Neural crest cell (in vitro differentiated cells): ENCODE measurements around the gene TARS3. TPM values are rescaled to one million over a fixed set of nuclear protein-coding genes. Genes with fewer than 3 reads are reported as not detected.
"Not testable (repeated sequence)": the region's sequence is repeated elsewhere in the genome, so short reads cannot be mapped to it uniquely, and the experiment has no call there.

Source experiments
- DNase-seq: peaks from one replicate; pipeline ENCODE4 v3.0.0; 2021; ENCODE audit warnings: low read depth, mixed read lengths, low spot score
- H3K27ac Mint-ChIP-seq: one replicate; pipeline ENCODE4 v1.8.0; 2021; ENCODE audit warnings: mild to moderate bottlenecking, mixed read lengths; ENCODE audit not compliant: unreplicated experiment
- H3K27me3 Mint-ChIP-seq: 2 replicates; pipeline ENCODE4 v1.8.0; 2021; ENCODE audit warnings: low read depth, mild to moderate bottlenecking, mixed read lengths
- H3K36me3 Mint-ChIP-seq: 2 replicates; pipeline ENCODE4 v1.8.0; 2021; ENCODE audit warnings: low read depth, mild to moderate bottlenecking, mixed read lengths
- H3K4me1 Mint-ChIP-seq: 2 replicates; pipeline ENCODE4 v1.8.0; 2021; ENCODE audit warnings: mixed read lengths
- H3K4me3 Mint-ChIP-seq: one replicate; pipeline ENCODE4 v1.8.0; 2021; ENCODE audit warnings: mild to moderate bottlenecking, mixed read lengths
- H3K9me3 Mint-ChIP-seq: 2 replicates; pipeline ENCODE4 v1.8.0; 2021; ENCODE audit warnings: mixed read lengths
- CTCF ChIP-seq: fragments of 200-600 bp; sonication (generic); conservative IDR thresholded peaks from 2 replicates; pipeline ENCODE4 v1.5.0; 2021; ENCODE audit warnings: antibody characterized with exemption, mild to moderate bottlenecking
- total RNA-seq: library from RNA; stranded (reverse); gene quantifications from 2 replicates; pipeline ENCODE4 v1.2.1, GENCODE V29; 2021

The TARS3 gene
- total RNA-seq, 1 donor from 2014 or later, result 18.1 TPM

DNA sequence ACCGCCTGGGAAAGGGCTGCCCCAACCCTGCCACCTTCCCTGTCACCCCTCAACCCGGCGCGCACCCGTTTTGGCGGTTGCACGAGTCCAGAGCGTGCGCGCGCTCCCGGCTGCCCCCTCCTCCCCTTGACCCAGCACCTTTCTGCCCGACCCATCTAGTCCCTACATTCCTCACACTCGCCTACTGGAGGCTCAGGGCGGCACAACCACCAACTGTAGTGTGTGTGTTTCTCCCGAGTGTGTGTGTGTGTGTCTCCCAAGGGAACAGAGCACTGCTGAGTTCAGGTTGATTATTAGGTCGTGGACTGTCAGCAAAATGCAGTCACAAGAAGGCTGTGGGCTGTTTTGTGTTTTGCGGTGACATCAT is 22.4 kb upstream of the TARS3 start:
- DNase-seq, H3K36me3 Mint-ChIP-seq, H3K27ac Mint-ChIP-seq, H3K27me3 Mint-ChIP-seq, H3K9me3 Mint-ChIP-seq: not testable (repeated sequence)
- Mint-ChIP-seq H3K4me3 (peak overlapping the region; percentile 59), H3K4me1 (peaks cover 11% of the 10 kb centered on the region)

- H3K27ac Mint-ChIP-seq, H3K9me3 Mint-ChIP-seq, H3K36me3 Mint-ChIP-seq, H3K4me1 Mint-ChIP-seq, H3K4me3 Mint-ChIP-seq, DNase-seq, H3K27me3 Mint-ChIP-seq: not testable (repeated sequence)
Measured at GRCh38 chr15:101734837-101735236, 10.6 kb upstream of the TARS3 start.

DNA sequence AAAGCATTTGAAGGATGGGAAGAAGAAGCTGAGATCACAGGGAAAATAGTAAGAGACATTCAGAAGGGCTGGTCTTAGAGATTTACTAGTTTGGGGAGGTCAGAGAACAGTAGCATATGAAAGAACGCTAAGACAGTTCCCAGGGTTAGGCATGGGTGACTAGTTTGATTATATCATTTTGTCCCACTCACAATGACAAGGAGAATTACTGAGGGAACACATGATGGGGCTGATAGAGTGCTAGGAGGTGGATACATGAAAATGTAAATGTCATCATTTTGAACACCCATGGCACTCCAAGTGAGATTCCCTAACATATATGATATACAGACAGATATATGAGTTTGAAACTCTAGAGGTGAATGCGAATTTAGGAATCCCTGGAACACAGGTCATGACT is 9.3 kb upstream of the TARS3 start:
- Mint-ChIP-seq H3K4me1 (no peaks in the 10 kb centered on the region), H3K9me3 (no peaks in the 10 kb centered on the region), H3K27me3 (no peaks in the 10 kb centered on the region), H3K27ac (no peak overlapping the region), H3K36me3 (no peaks in the 10 kb centered on the region), H3K4me3 (no peak overlapping the region)
- TF ChIP-seq CTCF, result no peak
- DNase-seq, result no peak

- no peak for TF ChIP-seq CTCF
- Mint-ChIP-seq H3K9me3 (no peaks in the 10 kb centered on the region), H3K4me3 (no peak overlapping the region), H3K27ac (peak overlapping the region; percentile 73), H3K4me1 (no peaks in the 10 kb centered on the region), H3K27me3 (no peaks in the 10 kb centered on the region), H3K36me3 (no peaks in the 10 kb centered on the region)
- DNase-seq, result no peak
Measured at GRCh38 chr15:101732772-101733171, 8.5 kb upstream of the TARS3 start.

- no peak overlapping the region for H3K27ac Mint-ChIP-seq
- DNase-seq, result no peak
- H3K27me3 Mint-ChIP-seq, result no peaks in the 10 kb centered on the region
- no peaks in the 10 kb centered on the region for H3K9me3 Mint-ChIP-seq
- H3K4me3 Mint-ChIP-seq, result no peak overlapping the region
- no peak for TF ChIP-seq CTCF
- H3K36me3 Mint-ChIP-seq, result no peaks in the 10 kb centered on the region
- no peaks in the 10 kb centered on the region for H3K4me1 Mint-ChIP-seq
Measured at GRCh38 chr15:101731746-101732145, 7.5 kb upstream of the TARS3 start.

DNA sequence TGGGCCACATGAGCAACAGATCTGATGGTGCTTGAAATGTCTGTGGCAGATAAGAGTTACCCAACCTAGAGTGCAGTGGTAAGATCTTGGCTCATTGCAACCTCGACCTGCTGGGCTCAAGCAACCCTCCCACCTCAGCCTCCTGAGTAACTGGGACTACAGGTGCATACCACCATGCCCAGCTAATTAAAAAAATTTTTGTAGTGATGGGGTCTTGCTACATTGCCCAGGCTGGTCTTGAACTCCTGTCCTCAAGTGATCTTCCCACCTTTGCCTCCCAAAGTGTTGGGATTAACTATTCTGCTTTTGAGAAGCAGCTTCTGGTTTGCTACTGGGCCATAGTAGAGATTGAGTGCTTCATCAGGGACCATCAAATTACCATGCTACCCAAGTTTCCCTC is 2.9 kb upstream of the TARS3 start:
- Mint-ChIP-seq H3K4me3 (no peak overlapping the region), H3K4me1 (peaks cover 14% of the 10 kb centered on the region), H3K9me3 (no peaks in the 10 kb centered on the region), H3K36me3 (peaks cover under 1% of the 10 kb centered on the region), H3K27me3 (no peaks in the 10 kb centered on the region), H3K27ac (no peak overlapping the region)
- no peak for TF ChIP-seq CTCF
- DNase-seq, result no peak

DNA sequence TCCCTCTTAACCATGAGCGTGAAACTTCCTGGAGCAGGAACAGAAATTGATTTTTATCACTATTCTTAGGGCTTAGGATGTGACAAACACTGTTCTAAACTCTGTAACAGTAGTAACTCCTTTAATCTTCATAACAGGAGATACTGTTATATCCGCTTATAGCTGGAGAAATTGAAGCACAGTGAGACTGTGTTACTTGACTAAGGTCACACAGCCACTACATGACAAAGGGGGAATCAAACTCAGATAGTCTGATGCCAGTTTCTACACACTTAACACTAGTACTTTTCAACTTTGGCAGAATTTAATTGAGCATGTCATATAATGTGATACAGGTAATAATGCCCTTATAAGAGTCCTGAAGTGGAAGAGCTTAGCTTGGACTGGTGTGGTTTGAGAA is 800 bp upstream of the TARS3 start:
- H3K36me3 Mint-ChIP-seq, result peaks cover 6% of the 10 kb centered on the region
- no peak overlapping the region for H3K27ac Mint-ChIP-seq
- peak overlapping the region; percentile 81 for H3K4me3 Mint-ChIP-seq

More for the DNA sequence above, 800 bp upstream of the TARS3 start:
- H3K27me3 Mint-ChIP-seq, result no peaks in the 10 kb centered on the region
- no peaks in the 10 kb centered on the region for H3K9me3 Mint-ChIP-seq
- no peak for TF ChIP-seq CTCF
- peaks cover 14% of the 10 kb centered on the region for H3K4me1 Mint-ChIP-seq
- DNase-seq, result no peak
